B cell (primary cell): Measurements from ENCODE around the gene ZNF280D. TPM values are rescaled to one million over a fixed set of nuclear protein-coding genes. Genes with fewer than 3 reads are reported as not detected.

Experiments
- ATAC-seq: fragments of 200-7000 bp; cut with Tn5 transposase; one replicate; pipeline ENCODE4 v1.10.0; 2021; ENCODE audit warnings: low read depth, mild to moderate bottlenecking, moderate number of reproducible peaks, moderate library complexity
- CTCF ChIA-PET: fragments of 350-600 bp; sonication (Branson Sonifier 250); formaldehyde crosslinking; loops from one replicate; lab custom pipeline; 2021; ENCODE audit warnings: antibody characterized with exemption, inconsistent platforms; lab: Charles Lee
- POLR2A ChIA-PET: fragments of 350-600 bp; sonication (Branson Sonifier 250); formaldehyde crosslinking; loops from one replicate; lab custom pipeline; 2021; ENCODE audit warnings: antibody characterized with exemption; lab: Charles Lee
- DNase-seq: peaks from one replicate; pipeline ENCODE4 v3.0.0; 2013
- H2AFZ ChIP-seq: 2 replicates; pipeline ENCODE4 v1.6.1; 2012; ENCODE audit warnings: mild to moderate bottlenecking, low read depth, low read length; ENCODE audit not compliant: insufficient read depth, poor library complexity, severe bottlenecking
- H3K27ac ChIP-seq, 2 donors: 1 replicate in 1 of 2; 2 replicates in 1 of 2; pipeline ENCODE4 v1.5.1; 2012 to 2013; ENCODE audit warnings: low read length in 2 of 2, mild to moderate bottlenecking in 2 of 2, moderate library complexity in 1 of 2
- H3K27me3 ChIP-seq, 4 experiments: fragments of 200-600 bp in 1 of 4; sonication (generic) in 1 of 4; replicated peaks in 1 of 4; 1 replicate in 2 of 4; 2 replicates in 2 of 4; pipeline versions ENCODE4 v1.6.1 to v1.7.0; 2013 to 2016; ENCODE audit warnings: low read length in 3 of 4, mild to moderate bottlenecking in 2 of 4, mixed read lengths in 1 of 4, moderate library complexity in 1 of 4; ENCODE audit not compliant: insufficient read depth in 4 of 4, control insufficient read depth in 3 of 4; ENCODE audit errors: control extremely low read depth in 1 of 4
- H3K36me3 ChIP-seq, 2 experiments: replicated peaks in 1 of 2; 1 replicate in 1 of 2; 2 replicates in 1 of 2; pipeline versions ENCODE4 v1.6.1 to v1.7.1; 2013; ENCODE audit warnings: low read length in 1 of 2; ENCODE audit not compliant: insufficient read depth in 2 of 2, control insufficient read depth in 1 of 2; ENCODE audit errors: control extremely low read depth in 1 of 2, extremely low read depth in 1 of 2
- H3K4me1 ChIP-seq, 2 donors: fragments of 200-600 bp in 1 of 2; sonication (generic) in 1 of 2; 1 replicate in 1 of 2; 2 replicates in 1 of 2; pipeline versions ENCODE4 v1.5.1 to v1.6.1; 2013 to 2017; ENCODE audit warnings: low read length in 2 of 2; ENCODE audit not compliant: control insufficient read depth in 2 of 2, insufficient read depth in 2 of 2
- H3K4me2 ChIP-seq: replicated peaks from 2 replicates; pipeline ENCODE3; 2012; ENCODE audit warnings: mild to moderate bottlenecking, low read depth, low read length; ENCODE audit not compliant: poor library complexity, severe bottlenecking
- H3K4me3 ChIP-seq, 5 experiments: fragments of 200-600 bp in 1 of 5; sonication (generic) in 1 of 5; 1 replicate in 3 of 5; 2 replicates in 2 of 5; pipeline versions ENCODE4 v1.5.1 to v1.7.0; 2011 to 2016; ENCODE audit warnings: low read length in 4 of 5, mild to moderate bottlenecking in 4 of 5, low read depth in 2 of 5, control low read depth in 1 of 5, moderate library complexity in 1 of 5; ENCODE audit not compliant: insufficient read depth in 1 of 5; ENCODE audit errors: control extremely low read depth in 1 of 5, extremely low read depth in 1 of 5
- H3K79me2 ChIP-seq: fragments of 200-600 bp; sonication (generic); one replicate; pipeline ENCODE4 v1.6.0; 2016; ENCODE audit warnings: low read length; ENCODE audit not compliant: control insufficient read depth, insufficient read depth
- H3K9ac ChIP-seq: fragments of 200-600 bp; sonication (generic); 2 replicates; pipeline ENCODE4 v1.6.1; 2017; ENCODE audit warnings: mild to moderate bottlenecking, low read length, moderate library complexity
- H3K9me3 ChIP-seq, 3 donors: one replicate each; pipeline versions ENCODE4 v1.6.1 to v1.7.1; 2013; ENCODE audit warnings: low read length in 2 of 3; ENCODE audit not compliant: control insufficient read depth in 2 of 3, insufficient read depth in 1 of 3; ENCODE audit errors: control extremely low read depth in 1 of 3
- H4K20me1 ChIP-seq: 2 replicates; pipeline ENCODE4 v1.6.0; 2012; ENCODE audit warnings: mild to moderate bottlenecking, low read length; ENCODE audit not compliant: insufficient read depth, control insufficient read depth, poor library complexity, severe bottlenecking
- H3K27ac Mint-ChIP-seq: one replicate; pipeline ENCODE4 v1.8.0; 2021; ENCODE audit warnings: mixed read lengths
- H3K27me3 Mint-ChIP-seq: one replicate; pipeline ENCODE4 v1.8.0; 2021; ENCODE audit warnings: mixed read lengths
- H3K4me1 Mint-ChIP-seq: one replicate; pipeline ENCODE4 v1.8.0; 2021; ENCODE audit warnings: mixed read lengths
- H3K4me3 Mint-ChIP-seq: one replicate; pipeline ENCODE4 v1.8.0; 2021; ENCODE audit warnings: mixed read lengths
- H3K9me3 Mint-ChIP-seq: one replicate; pipeline ENCODE4 v1.8.0; 2022; ENCODE audit warnings: mixed read lengths; ENCODE audit not compliant: insufficient read depth
- EZH2 ChIP-seq: IDR thresholded peaks from 2 replicates; pipeline ENCODE4 v1.6.1; 2012; ENCODE audit warnings: borderline replicate concordance, low read depth, mild to moderate bottlenecking, moderate library complexity, low read length; ENCODE audit not compliant: insufficient read depth, poor library complexity, severe bottlenecking
- intact Hi-C: fragments of 100-400 bp; cut with micrococcal nuclease; formaldehyde crosslinking; loops from one replicate; pipeline ENCODE4 v1.10.0; 2022
- polyA plus RNA-seq: library from polyadenylated mRNA; depleted of rRNA; stranded (reverse); fragments of >200 nt; gene quantifications from 2 replicates; pipeline ENCODE4 v1.2.3, GENCODE V29; 2012
- total RNA-seq, 2 donors: library from RNA; stranded (reverse); fragments of 120-200 nt in 1 of 2; gene quantifications; 1 replicate in 1 of 2; 2 replicates in 1 of 2; pipeline versions ENCODE4 v1.2.3 to v1.2.4, GENCODE V29; 2013 to 2022
- TF ChIP-seq, protein P1 (sequence below): fragments of 200-600 bp; IDR thresholded peaks from one replicate; pipeline ENCODE4 v1.8.0; 2022; ENCODE audit warnings: antibody characterized with exemption, mild to moderate bottlenecking

ZNF280D gene
- total and polyA plus RNA-seq, 2 donors (not counting 1 experiment from before 2014, with no cell fraction given), result 14.7 to 68.3 TPM

DNA sequence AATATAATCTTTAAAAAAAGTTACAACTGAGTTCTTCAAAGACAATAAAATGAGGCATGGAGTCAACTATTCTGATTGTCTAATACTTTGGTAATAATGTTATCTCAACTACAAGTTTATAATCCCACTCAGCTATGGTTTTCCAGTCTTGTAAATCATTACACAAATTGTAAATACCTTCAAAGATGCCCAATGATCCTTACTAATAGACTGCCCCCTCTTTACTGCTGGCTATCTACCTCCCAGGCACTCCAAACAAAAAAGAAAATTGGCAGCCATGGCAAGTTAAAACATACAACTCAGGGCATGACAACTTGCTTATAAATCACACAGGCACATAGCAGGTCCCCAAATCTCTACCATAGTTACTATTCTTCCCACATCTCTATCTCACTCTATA is 58.5 kb downstream of the ZNF280D start:
- Histone ChIP-seq H3K4me1 (no peaks in the 10 kb centered on the region), H4K20me1 (no peaks in the 10 kb centered on the region), H3K79me2 (no peaks in the 10 kb centered on the region), H3K27me3 (no peaks in the 10 kb centered on the region), H3K4me3 (no peak overlapping the region), H3K27ac (no peak overlapping the region), H3K36me3 (peaks cover 11 to 28% of the 10 kb centered on the region in 2 experiments), H3K4me2 (no peak overlapping the region), H3K9ac (no peak overlapping the region), H3K9me3 (no peaks in the 10 kb centered on the region), H2AFZ (no peak overlapping the region)
- Mint-ChIP-seq H3K4me1 (no peaks in the 10 kb centered on the region), H3K4me3 (no peak overlapping the region), H3K27ac (no peak overlapping the region), H3K27me3 (no peaks in the 10 kb centered on the region), H3K9me3 (no peaks in the 10 kb centered on the region)
- ChIA-PET POLR2A (no interaction called here), CTCF (interaction anchor here (1.1 kb wide), 1 partner anchor 183 kb away, joined by 3 read pairs; no protein-coding TSS in a partner anchor)
- intact Hi-C loops, result no loop called here
- DNase-seq (no peak), ATAC-seq (no peak)
- TF ChIP-seq, protein P1, sequence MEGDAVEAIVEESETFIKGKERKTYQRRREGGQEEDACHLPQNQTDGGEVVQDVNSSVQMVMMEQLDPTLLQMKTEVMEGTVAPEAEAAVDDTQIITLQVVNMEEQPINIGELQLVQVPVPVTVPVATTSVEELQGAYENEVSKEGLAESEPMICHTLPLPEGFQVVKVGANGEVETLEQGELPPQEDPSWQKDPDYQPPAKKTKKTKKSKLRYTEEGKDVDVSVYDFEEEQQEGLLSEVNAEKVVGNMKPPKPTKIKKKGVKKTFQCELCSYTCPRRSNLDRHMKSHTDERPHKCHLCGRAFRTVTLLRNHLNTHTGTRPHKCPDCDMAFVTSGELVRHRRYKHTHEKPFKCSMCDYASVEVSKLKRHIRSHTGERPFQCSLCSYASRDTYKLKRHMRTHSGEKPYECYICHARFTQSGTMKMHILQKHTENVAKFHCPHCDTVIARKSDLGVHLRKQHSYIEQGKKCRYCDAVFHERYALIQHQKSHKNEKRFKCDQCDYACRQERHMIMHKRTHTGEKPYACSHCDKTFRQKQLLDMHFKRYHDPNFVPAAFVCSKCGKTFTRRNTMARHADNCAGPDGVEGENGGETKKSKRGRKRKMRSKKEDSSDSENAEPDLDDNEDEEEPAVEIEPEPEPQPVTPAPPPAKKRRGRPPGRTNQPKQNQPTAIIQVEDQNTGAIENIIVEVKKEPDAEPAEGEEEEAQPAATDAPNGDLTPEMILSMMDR, result no peak
- no peak for TF ChIP-seq EZH2

DNA sequence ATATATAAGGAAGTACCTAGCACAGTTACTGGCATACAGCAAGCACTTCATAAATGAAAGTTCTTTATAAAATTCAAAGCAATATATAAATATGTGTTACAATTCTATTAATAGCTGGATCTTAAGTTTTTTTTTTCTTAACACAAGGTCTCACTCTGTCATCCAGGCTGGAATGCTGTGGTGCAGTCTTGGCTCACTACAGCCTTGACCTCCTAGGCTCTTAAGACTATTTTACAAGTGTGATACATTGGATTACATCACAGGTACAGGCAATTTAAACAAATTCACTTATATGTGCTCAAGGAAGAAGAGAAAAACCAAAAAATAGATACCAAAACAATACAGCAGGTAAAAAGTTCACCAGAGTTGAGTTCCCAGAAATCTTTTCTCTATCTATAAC is 60.6 kb downstream of the ZNF280D start:
- H3K9me3 Mint-ChIP-seq, result no peaks in the 10 kb centered on the region
- no peaks in the 10 kb centered on the region for H3K27me3 Mint-ChIP-seq
- no peak overlapping the region for H2AFZ ChIP-seq
- no peak overlapping the region for H3K9ac ChIP-seq
- H3K4me3 ChIP-seq, result no peak overlapping the region
- DNase-seq, result no peak
- no peak overlapping the region for H3K27ac Mint-ChIP-seq
- no peak for ATAC-seq
- TF ChIP-seq, protein P1, result no peak
- peaks cover 11 to 28% of the 10 kb centered on the region in 2 experiments for H3K36me3 ChIP-seq
- no peak overlapping the region for H3K27ac ChIP-seq
- ChIA-PET POLR2A (no interaction called here), CTCF (no interaction called here)
- no peaks in the 10 kb centered on the region for H4K20me1 ChIP-seq
- no peaks in the 10 kb centered on the region for H3K9me3 ChIP-seq
- intact Hi-C loops, result no loop called here
- no peak overlapping the region for H3K4me3 Mint-ChIP-seq
- no peaks in the 10 kb centered on the region for H3K27me3 ChIP-seq
- no peaks in the 10 kb centered on the region for H3K4me1 ChIP-seq
- no peaks in the 10 kb centered on the region for H3K79me2 ChIP-seq
- H3K4me1 Mint-ChIP-seq, result no peaks in the 10 kb centered on the region
- H3K4me2 ChIP-seq, result no peak overlapping the region
